ENCODE results near the gene FANCC.

FANCC gene

GRCh38 chr9:95088421-95089161, 228.9 kb downstream of the FANCC start:
- POLR2A ChIA-PET: no interaction called here
- TF ChIP-seq TARDBP (IDR thresholded peaks at IDR 0.05) (no peak), L3MBTL2 (conservative IDR thresholded peaks at IDR 0.05) (no peak), FOXM1 (IDR thresholded peaks at IDR 0.05; ENCODE audit: borderline replicate concordance) (no peak), SUZ12 (IDR thresholded peaks at IDR 0.05) (no peak), FOXA1 (IDR thresholded peaks at IDR 0.05) (no peak), ARNT (IDR thresholded peaks at IDR 0.05) (no peak)
- TF ChIP-seq, protein P1, sequence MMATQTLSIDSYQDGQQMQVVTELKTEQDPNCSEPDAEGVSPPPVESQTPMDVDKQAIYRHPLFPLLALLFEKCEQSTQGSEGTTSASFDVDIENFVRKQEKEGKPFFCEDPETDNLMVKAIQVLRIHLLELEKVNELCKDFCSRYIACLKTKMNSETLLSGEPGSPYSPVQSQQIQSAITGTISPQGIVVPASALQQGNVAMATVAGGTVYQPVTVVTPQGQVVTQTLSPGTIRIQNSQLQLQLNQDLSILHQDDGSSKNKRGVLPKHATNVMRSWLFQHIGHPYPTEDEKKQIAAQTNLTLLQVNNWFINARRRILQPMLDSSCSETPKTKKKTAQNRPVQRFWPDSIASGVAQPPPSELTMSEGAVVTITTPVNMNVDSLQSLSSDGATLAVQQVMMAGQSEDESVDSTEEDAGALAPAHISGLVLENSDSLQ (IDR thresholded peaks at IDR 0.05): no peak
- no peak for DNase-seq (ENCODE audit: extremely low spot score)
- CTCF ChIA-PET: no interaction called here

DNA sequence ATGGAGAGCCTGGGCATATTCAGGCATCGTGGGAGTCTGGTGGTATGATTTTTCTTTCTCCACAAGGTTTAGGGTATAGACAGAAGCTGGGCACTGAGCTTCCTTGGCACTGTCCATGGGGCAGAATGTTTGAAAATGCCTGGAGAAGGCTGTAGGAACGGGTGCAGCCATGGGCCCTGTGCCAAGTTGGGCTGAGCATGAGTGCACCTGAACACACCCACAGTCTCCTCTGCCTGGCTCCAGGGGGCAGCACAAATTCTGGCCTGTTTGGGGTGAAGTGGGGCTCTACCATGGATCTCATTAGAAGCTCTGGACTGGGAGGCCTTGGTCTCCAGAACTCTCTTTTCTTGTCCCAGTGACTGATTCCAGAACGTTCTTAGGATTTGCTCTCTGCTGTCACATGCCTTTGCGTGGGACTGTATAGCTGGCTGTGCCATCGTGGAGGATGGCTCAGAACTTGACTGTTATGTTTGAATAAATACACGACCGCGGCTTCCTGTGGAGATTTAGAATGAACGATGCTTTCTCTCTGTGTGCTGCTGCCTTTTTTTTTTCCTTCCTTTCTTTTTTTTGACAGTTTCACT, 229.8 kb downstream of the FANCC start:
- CTCF ChIA-PET: no interaction called here
- POLR2A ChIA-PET: no interaction called here
- TF ChIP-seq ARNT (IDR thresholded peaks at IDR 0.05) (no peak), TARDBP (IDR thresholded peaks at IDR 0.05) (no peak), ELF4 (IDR thresholded peaks at IDR 0.05) (no peak), L3MBTL2 (conservative IDR thresholded peaks at IDR 0.05) (no peak), BHLHE40 (IDR thresholded peaks at IDR 0.05; ENCODE audit: borderline replicate concordance) (no peak), NFRKB (IDR thresholded peaks at IDR 0.05) (no peak), ZNF384 (IDR thresholded peaks at IDR 0.05) (no peak), SP1 (IDR thresholded peaks at IDR 0.05) (no peak), HDGF (IDR thresholded peaks at IDR 0.05; ENCODE audit: borderline replicate concordance) (no peak), SUZ12 (IDR thresholded peaks at IDR 0.05) (no peak), FOXK2 (IDR thresholded peaks at IDR 0.05) (no peak), CTBP1 (IDR thresholded peaks at IDR 0.05; ENCODE audit: borderline replicate concordance) (no peak), FOXA1 (IDR thresholded peaks at IDR 0.05) (no peak), LEF1 (IDR thresholded peaks at IDR 0.05; ENCODE audit: borderline replicate concordance) (no peak), FOXM1 (IDR thresholded peaks at IDR 0.05; ENCODE audit: borderline replicate concordance) (no peak)
- TF ChIP-seq, protein P1 (IDR thresholded peaks at IDR 0.05): no peak
- no peak for DNase-seq (ENCODE audit: extremely low spot score)

- POLR2A ChIA-PET: no interaction called here
- CTCF ChIA-PET: no interaction called here
- TF ChIP-seq SP1 (IDR thresholded peaks at IDR 0.05) (no peak), TARDBP (IDR thresholded peaks at IDR 0.05) (no peak), LEF1 (IDR thresholded peaks at IDR 0.05; ENCODE audit: borderline replicate concordance) (no peak), NFRKB (IDR thresholded peaks at IDR 0.05) (no peak), ELF4 (IDR thresholded peaks at IDR 0.05) (no peak), HDGF (IDR thresholded peaks at IDR 0.05; ENCODE audit: borderline replicate concordance) (no peak), FOXK2 (IDR thresholded peaks at IDR 0.05) (no peak), CTBP1 (IDR thresholded peaks at IDR 0.05; ENCODE audit: borderline replicate concordance) (no peak), SUZ12 (IDR thresholded peaks at IDR 0.05) (no peak), ARNT (IDR thresholded peaks at IDR 0.05) (no peak), FOXA1 (IDR thresholded peaks at IDR 0.05) (no peak), ZNF384 (IDR thresholded peaks at IDR 0.05) (no peak), L3MBTL2 (conservative IDR thresholded peaks at IDR 0.05) (no peak)
- TF ChIP-seq, protein P1 (IDR thresholded peaks at IDR 0.05): no peak
Measured at GRCh38 chr9:95086564-95086955, 230.9 kb downstream of the FANCC start.

DNA sequence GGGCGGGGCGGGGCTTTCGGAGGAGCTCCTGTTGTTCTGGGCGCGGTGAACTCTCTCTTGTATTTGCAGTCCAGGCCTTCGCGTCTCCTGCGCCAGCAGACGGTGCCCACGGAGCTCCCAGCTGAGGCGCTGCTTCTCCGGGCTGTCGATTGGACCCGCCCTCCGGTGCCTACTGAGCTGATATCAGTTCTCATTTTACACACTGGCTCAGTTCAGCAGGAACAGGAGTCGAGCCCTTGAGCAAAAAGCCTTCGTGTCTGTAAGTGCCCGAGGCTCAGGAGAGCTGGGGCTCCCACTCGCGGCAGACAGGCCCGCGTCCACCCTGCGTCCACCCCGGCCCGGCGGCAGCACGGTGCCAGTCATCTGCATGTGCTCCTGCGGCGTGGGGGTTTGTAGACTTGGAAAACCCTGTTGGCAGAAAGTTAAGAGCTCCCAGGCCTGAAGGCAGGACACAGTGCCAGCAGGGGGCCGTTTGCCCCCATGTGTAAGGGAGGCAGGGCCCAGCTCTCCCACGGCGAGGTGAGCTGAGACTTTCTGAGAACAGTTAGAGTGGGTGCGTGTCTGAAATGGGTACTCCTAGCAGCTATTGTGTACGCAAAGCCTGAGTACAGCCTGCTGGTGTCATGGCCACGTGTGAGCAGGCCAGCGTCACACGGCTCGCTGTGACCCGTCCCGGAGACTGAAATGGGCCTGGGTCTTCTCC, 231.5 kb downstream of the FANCC start:
- POLR2A ChIA-PET: no interaction called here
- TF ChIP-seq ZNF384 (IDR thresholded peaks at IDR 0.05): no peak
- TF ChIP-seq NFRKB (IDR thresholded peaks at IDR 0.05): no peak
- TF ChIP-seq FOXK2 (IDR thresholded peaks at IDR 0.05): no peak
- no peak for TF ChIP-seq CTBP1 (IDR thresholded peaks at IDR 0.05; ENCODE audit: borderline replicate concordance)
- TF ChIP-seq FOXM1 (IDR thresholded peaks at IDR 0.05; ENCODE audit: borderline replicate concordance): no peak
- no peak for TF ChIP-seq FOXA1 (IDR thresholded peaks at IDR 0.05)
- no peak for DNase-seq (ENCODE audit: extremely low spot score)
- CTCF ChIA-PET: no interaction called here

More at GRCh38 chr9:95086564-95086955, 230.9 kb downstream of the FANCC start:
- no peak for DNase-seq (ENCODE audit: extremely low spot score)

GRCh38 chr9:95085036-95085770, 232.3 kb downstream of the FANCC start:
- POLR2A ChIA-PET: no interaction called here
- no peak for DNase-seq (ENCODE audit: extremely low spot score)
- CTCF ChIA-PET: interaction anchor here (0.6 kb wide), 1 partner anchor 138 kb away, joined by 5 read pairs; no protein-coding TSS in a partner anchor
- TF ChIP-seq, protein P1 (IDR thresholded peaks at IDR 0.05): no peak
- TF ChIP-seq FOXK2 (IDR thresholded peaks at IDR 0.05) (no peak), BHLHE40 (IDR thresholded peaks at IDR 0.05; ENCODE audit: borderline replicate concordance) (no peak), CTBP1 (IDR thresholded peaks at IDR 0.05; ENCODE audit: borderline replicate concordance) (no peak), LEF1 (IDR thresholded peaks at IDR 0.05; ENCODE audit: borderline replicate concordance) (no peak), NFRKB (IDR thresholded peaks at IDR 0.05) (no peak), ARNT (IDR thresholded peaks at IDR 0.05) (no peak), TARDBP (IDR thresholded peaks at IDR 0.05) (no peak), SP1 (IDR thresholded peaks at IDR 0.05) (no peak), ZNF384 (IDR thresholded peaks at IDR 0.05) (no peak), HDGF (IDR thresholded peaks at IDR 0.05; ENCODE audit: borderline replicate concordance) (no peak), FOXA1 (IDR thresholded peaks at IDR 0.05) (no peak), ELF4 (IDR thresholded peaks at IDR 0.05) (no peak), SUZ12 (IDR thresholded peaks at IDR 0.05) (no peak), L3MBTL2 (conservative IDR thresholded peaks at IDR 0.05) (no peak), FOXM1 (IDR thresholded peaks at IDR 0.05; ENCODE audit: borderline replicate concordance) (no peak)

Measured in HEK293T (cell line).